Muscle layer of duodenum (tissue), 2 donors: Measurements from ENCODE around the gene MAOB.
"Not testable (repeated sequence)": the region's sequence is repeated elsewhere in the genome, so short reads cannot be mapped to it uniquely, and the experiment has no call there.

ENCODE experiments used
- H3K27ac ChIP-seq: one replicate; pipeline ENCODE4 v1.7.0; 2013; ENCODE audit warnings: mild to moderate bottlenecking, low read length
- H3K27me3 ChIP-seq: one replicate; pipeline ENCODE4 v1.7.0; 2013; ENCODE audit warnings: low read depth, mild to moderate bottlenecking, control low read depth, low read length
- H3K36me3 ChIP-seq, 2 donors: one replicate each; pipeline ENCODE4 v1.7.0; 2013; ENCODE audit warnings: low read length in 2 of 2, control low read depth in 1 of 2, mild to moderate bottlenecking in 1 of 2; ENCODE audit not compliant: insufficient read depth in 2 of 2, control insufficient read depth in 1 of 2
- H3K4me1 ChIP-seq, 2 donors: one replicate each; pipeline ENCODE4 v1.7.0; 2013; ENCODE audit warnings: low read length in 2 of 2, mild to moderate bottlenecking in 2 of 2, control low read depth in 1 of 2, moderate library complexity in 1 of 2; ENCODE audit not compliant: insufficient read depth in 2 of 2, control insufficient read depth in 1 of 2
- H3K4me3 ChIP-seq, 2 donors: one replicate each; pipeline ENCODE4 v1.7.0; 2013; ENCODE audit warnings: low read length in 2 of 2, low read depth in 1 of 2, mild to moderate bottlenecking in 1 of 2
- H3K9me3 ChIP-seq, 2 donors: one replicate each; pipeline ENCODE4 v1.7.0; 2013; ENCODE audit warnings: low read length in 2 of 2, control low read depth in 1 of 2, mild to moderate bottlenecking in 1 of 2; ENCODE audit not compliant: control insufficient read depth in 1 of 2
- donor health status: healthy.

Gene MAOB

GRCh38 chrX:43882294-43882681, at the start of gene MAOB:
MAOB (minus strand) TSS chrX:43882450; CDS start chrX:43882299, 151 bp downstream.
- Histone ChIP-seq H3K4me3 (peak within 1 kb of the TSS; percentile 48 to 70), H3K27ac (peak within 1 kb of the TSS; percentile 16), H3K9me3 (no peaks in the 10 kb centered on the region), H3K4me1 (peaks cover 0 to 9% of the 10 kb centered on the region in 2 donors), H3K27me3 (no peaks in the 10 kb centered on the region), H3K36me3 (no peaks in the 10 kb centered on the region)

GRCh38 chrX:43922032-43922431, 39.8 kb upstream of the MAOB start:
- not testable (repeated sequence) for H3K36me3 ChIP-seq, H3K27me3 ChIP-seq, H3K27ac ChIP-seq, H3K4me3 ChIP-seq, H3K9me3 ChIP-seq, H3K4me1 ChIP-seq

GRCh38 chrX:43910772-43911171, 28.5 kb upstream of the MAOB start:
- H3K27me3 ChIP-seq, H3K27ac ChIP-seq, H3K4me1 ChIP-seq, H3K4me3 ChIP-seq, H3K9me3 ChIP-seq, H3K36me3 ChIP-seq: not testable (repeated sequence)

- Histone ChIP-seq H3K4me1 (no peaks in the 10 kb centered on the region), H3K9me3 (no peaks in the 10 kb centered on the region), H3K27ac (no peak overlapping the region), H3K4me3 (no peak overlapping the region), H3K27me3 (no peaks in the 10 kb centered on the region), H3K36me3 (no peaks in the 10 kb centered on the region)
Observed at GRCh38 chrX:43910012-43910411, 27.8 kb upstream of the MAOB start.

- no peak overlapping the region for H3K27ac ChIP-seq
- no peak overlapping the region for H3K4me3 ChIP-seq
- H3K9me3 ChIP-seq: no peaks in the 10 kb centered on the region
- no peaks in the 10 kb centered on the region for H3K27me3 ChIP-seq
- no peaks in the 10 kb centered on the region for H3K4me1 ChIP-seq
- H3K36me3 ChIP-seq: no peaks in the 10 kb centered on the region
Observed at GRCh38 chrX:43909141-43909540, 26.9 kb upstream of the MAOB start.

GRCh38 chrX:43899878-43900815, 17.9 kb upstream of the MAOB start:
- Histone ChIP-seq H3K36me3 (no peaks in the 10 kb centered on the region), H3K4me3 (no peak overlapping the region), H3K9me3 (no peaks in the 10 kb centered on the region), H3K4me1 (peaks cover 0 to 3% of the 10 kb centered on the region in 2 donors), H3K27ac (no peak overlapping the region), H3K27me3 (no peaks in the 10 kb centered on the region)

- peaks cover 0 to 3% of the 10 kb centered on the region in 2 donors for H3K4me1 ChIP-seq
- no peaks in the 10 kb centered on the region for H3K27me3 ChIP-seq
- no peak overlapping the region for H3K27ac ChIP-seq
- H3K9me3 ChIP-seq: no peaks in the 10 kb centered on the region
- H3K36me3 ChIP-seq: no peaks in the 10 kb centered on the region
- no peak overlapping the region for H3K4me3 ChIP-seq
Observed at GRCh38 chrX:43898406-43899035, 16.3 kb upstream of the MAOB start.

GRCh38 chrX:43897290-43897689, 15.0 kb upstream of the MAOB start:
- Histone ChIP-seq H3K4me3 (no peak overlapping the region), H3K27ac (no peak overlapping the region)

GRCh38 chrX:43892336-43892870, 10.2 kb upstream of the MAOB start:
- no peaks in the 10 kb centered on the region for H3K4me1 ChIP-seq
- no peaks in the 10 kb centered on the region for H3K9me3 ChIP-seq
- no peak overlapping the region for H3K27ac ChIP-seq
- no peak overlapping the region for H3K4me3 ChIP-seq
- no peaks in the 10 kb centered on the region for H3K36me3 ChIP-seq
- no peaks in the 10 kb centered on the region for H3K27me3 ChIP-seq

More at GRCh38 chrX:43897290-43897689, 15.0 kb upstream of the MAOB start:
- Histone ChIP-seq H3K9me3 (no peaks in the 10 kb centered on the region), H3K4me1 (peaks cover 0 to 3% of the 10 kb centered on the region in 2 donors), H3K27me3 (no peaks in the 10 kb centered on the region), H3K36me3 (no peaks in the 10 kb centered on the region)

- Histone ChIP-seq H3K4me3 (no peak overlapping the region), H3K27me3 (no peaks in the 10 kb centered on the region), H3K36me3 (no peaks in the 10 kb centered on the region), H3K27ac (no peak overlapping the region), H3K9me3 (no peaks in the 10 kb centered on the region), H3K4me1 (no peaks in the 10 kb centered on the region)
Observed at GRCh38 chrX:43885617-43886016, 3.4 kb upstream of the MAOB start.

GRCh38 chrX:43881410-43882293, 598 bp downstream of the MAOB start:
- Histone ChIP-seq H3K4me3 (peak overlapping the region; percentile 48 to 70), H3K27ac (peak overlapping the region; percentile 16)

More at GRCh38 chrX:43881410-43882293, 598 bp downstream of the MAOB start:
- Histone ChIP-seq H3K27me3 (no peaks in the 10 kb centered on the region), H3K4me1 (peaks cover 0 to 12% of the 10 kb centered on the region in 2 donors), H3K36me3 (no peaks in the 10 kb centered on the region), H3K9me3 (no peaks in the 10 kb centered on the region)
